Uterus (tissue), 2 donors: ENCODE measurements around the gene ZNF492.

Source experiments
- CTCF ChIP-seq, 4 experiments: fragments of 200-600 bp in 2 of 4; fragments of 450-650 bp in 2 of 4; sonication (generic) in 2 of 4; IDR thresholded peaks; one replicate each; pipeline ENCODE4 v1.5.1; 2016 to 2019; ENCODE audit warnings: antibody characterized with exemption in 4 of 4, mild to moderate bottlenecking in 2 of 4, moderate library complexity in 1 of 4
- POLR2A ChIP-seq, 2 donors: fragments of 450-650 bp; IDR thresholded peaks; one replicate each; pipeline ENCODE4 v1.6.1; 2016; ENCODE audit warnings: antibody characterized with exemption in 2 of 2, mild to moderate bottlenecking in 1 of 2, moderate library complexity in 1 of 2

- no peak for TF ChIP-seq POLR2A (IDR thresholded peaks at IDR 0.05)
- TF ChIP-seq CTCF (IDR thresholded peaks at IDR 0.05), result no peak
Measured at GRCh38 chr19:22628401-22628800, 5.7 kb upstream of the ZNF492 start.
